AG04449 (cell line): ENCODE data around the gene DDHD1.

Experiments used
- CTCF ChIA-PET: fragments of 350-600 bp; formaldehyde crosslinking; extraction: SDS; loops from one replicate; lab custom pipeline; 2021; ENCODE audit warnings: antibody characterized with exemption; lab: Yijun Ruan, JAX
- POLR2A ChIA-PET: fragments of 400-600, 350-600 bp; formaldehyde crosslinking; extraction: SDS; loops from one replicate; lab custom pipeline; 2020; ENCODE audit warnings: antibody characterized with exemption, inconsistent platforms; lab: Yijun Ruan, JAX
- DNase-seq: peaks from one replicate; pipeline ENCODE4 v3.0.0-alpha.2; 2010; ENCODE audit warnings: low read depth, low spot score
- H3K4me3 ChIP-seq: 2 replicates; pipeline ENCODE4 v1.5.1; 2011; ENCODE audit warnings: low read depth, mild to moderate bottlenecking, control low read depth, low read length
- TF ChIP-seq, protein P1 (sequence below): IDR thresholded peaks from one replicate; pipeline ENCODE4 v1.5.1; 2011; ENCODE audit warnings: mild to moderate bottlenecking, moderate library complexity, low read length, control low read depth, inconsistent platforms; ENCODE audit not compliant: insufficient read depth; ENCODE audit errors: missing control alignments

DDHD1 gene

DNA sequence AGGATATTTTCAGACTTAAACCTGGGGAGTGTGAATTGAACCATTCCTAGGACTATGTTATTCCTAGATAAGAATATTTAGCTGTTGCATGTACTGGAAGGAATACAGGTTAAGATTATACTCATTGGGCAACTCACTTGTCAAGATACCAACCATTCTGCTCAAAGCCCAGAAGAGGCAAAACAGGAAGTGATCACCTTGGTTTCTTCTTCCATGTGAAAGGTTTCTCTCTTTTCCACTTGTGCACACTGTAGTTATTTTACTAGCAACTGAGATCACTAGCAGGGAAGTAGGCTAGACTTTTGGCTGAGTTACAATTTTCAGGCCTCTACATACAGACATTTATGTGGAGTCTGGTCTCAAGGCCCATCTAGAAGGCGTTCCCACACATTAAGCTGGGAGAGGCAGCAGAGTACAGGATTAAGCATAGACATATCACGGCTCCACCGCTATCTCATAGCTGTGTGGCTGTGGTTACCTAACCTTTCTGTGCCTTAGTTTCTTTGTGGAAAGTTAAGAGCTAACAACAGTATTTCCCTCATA, 118.4 kb downstream of the DDHD1 start:
- TF ChIP-seq, protein P1, sequence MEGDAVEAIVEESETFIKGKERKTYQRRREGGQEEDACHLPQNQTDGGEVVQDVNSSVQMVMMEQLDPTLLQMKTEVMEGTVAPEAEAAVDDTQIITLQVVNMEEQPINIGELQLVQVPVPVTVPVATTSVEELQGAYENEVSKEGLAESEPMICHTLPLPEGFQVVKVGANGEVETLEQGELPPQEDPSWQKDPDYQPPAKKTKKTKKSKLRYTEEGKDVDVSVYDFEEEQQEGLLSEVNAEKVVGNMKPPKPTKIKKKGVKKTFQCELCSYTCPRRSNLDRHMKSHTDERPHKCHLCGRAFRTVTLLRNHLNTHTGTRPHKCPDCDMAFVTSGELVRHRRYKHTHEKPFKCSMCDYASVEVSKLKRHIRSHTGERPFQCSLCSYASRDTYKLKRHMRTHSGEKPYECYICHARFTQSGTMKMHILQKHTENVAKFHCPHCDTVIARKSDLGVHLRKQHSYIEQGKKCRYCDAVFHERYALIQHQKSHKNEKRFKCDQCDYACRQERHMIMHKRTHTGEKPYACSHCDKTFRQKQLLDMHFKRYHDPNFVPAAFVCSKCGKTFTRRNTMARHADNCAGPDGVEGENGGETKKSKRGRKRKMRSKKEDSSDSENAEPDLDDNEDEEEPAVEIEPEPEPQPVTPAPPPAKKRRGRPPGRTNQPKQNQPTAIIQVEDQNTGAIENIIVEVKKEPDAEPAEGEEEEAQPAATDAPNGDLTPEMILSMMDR: no peak
- no peak for DNase-seq
- H3K4me3 ChIP-seq: no peak overlapping the region
- CTCF ChIA-PET: interaction anchor here (0.6 to 1.6 kb wide), 5 partner anchors 9 to 20 kb away, joined by 3 to 4 read pairs (median 3); no protein-coding TSS in a partner anchor
- POLR2A ChIA-PET: no interaction called here

DNA sequence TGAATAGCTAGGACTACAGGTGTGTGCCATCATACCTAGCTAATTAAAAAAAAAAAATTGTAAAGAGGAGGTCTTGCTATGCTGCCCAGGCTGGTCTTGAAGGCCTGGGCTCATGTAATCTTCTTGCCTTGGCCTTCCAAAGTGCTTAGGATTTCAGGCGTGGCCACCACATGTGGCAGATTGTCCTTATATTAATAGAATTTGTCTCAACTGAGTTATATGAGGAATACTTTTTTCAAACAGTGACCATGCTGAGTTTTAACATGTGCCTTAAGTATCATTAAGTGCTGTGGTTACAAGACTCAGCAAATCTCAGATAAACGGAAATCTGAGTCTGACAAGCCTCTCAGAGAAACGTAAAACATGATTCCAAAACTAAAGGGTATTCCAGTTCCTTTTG, 119.1 kb downstream of the DDHD1 start:
- ChIA-PET CTCF (interaction anchor here (3.2 kb wide), 1 partner anchor 21 kb away, joined by 12 read pairs; no protein-coding TSS in a partner anchor), POLR2A (no interaction called here)
- TF ChIP-seq, protein P1: no peak
- no peak overlapping the region for H3K4me3 ChIP-seq
- no peak for DNase-seq

DNA sequence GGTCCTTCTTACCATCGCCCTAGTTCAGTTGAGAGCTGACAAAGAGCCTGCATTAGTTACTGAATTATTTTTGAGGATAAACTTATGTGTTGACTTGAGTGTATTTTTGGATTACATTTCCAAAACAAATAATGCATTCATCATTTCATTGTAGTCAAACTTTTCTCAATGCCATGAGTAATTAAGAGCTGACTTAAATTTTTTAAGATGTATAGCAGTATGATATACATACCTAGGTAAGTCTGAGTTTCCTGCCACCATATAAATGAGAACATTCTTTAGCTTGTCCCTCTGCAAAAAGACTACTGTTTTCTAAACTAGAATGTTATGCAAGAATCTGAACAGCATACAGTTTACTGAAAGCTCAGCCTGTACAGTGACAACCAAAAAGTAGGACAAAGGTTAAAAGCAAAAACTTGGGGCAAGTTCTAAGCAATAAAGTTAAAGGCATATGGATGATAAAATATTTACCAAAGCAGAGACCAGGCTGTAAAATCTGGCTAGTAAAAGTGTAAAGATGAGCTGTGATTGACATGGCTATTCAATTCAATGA, 120.2 kb downstream of the DDHD1 start:
- H3K4me3 ChIP-seq: no peak overlapping the region
- CTCF ChIA-PET: interaction anchor here (3.2 kb wide), 1 partner anchor 22 kb away, joined by 12 read pairs; no protein-coding TSS in a partner anchor
- POLR2A ChIA-PET: no interaction called here
- TF ChIP-seq, protein P1: no peak
- DNase-seq: no peak

DNA sequence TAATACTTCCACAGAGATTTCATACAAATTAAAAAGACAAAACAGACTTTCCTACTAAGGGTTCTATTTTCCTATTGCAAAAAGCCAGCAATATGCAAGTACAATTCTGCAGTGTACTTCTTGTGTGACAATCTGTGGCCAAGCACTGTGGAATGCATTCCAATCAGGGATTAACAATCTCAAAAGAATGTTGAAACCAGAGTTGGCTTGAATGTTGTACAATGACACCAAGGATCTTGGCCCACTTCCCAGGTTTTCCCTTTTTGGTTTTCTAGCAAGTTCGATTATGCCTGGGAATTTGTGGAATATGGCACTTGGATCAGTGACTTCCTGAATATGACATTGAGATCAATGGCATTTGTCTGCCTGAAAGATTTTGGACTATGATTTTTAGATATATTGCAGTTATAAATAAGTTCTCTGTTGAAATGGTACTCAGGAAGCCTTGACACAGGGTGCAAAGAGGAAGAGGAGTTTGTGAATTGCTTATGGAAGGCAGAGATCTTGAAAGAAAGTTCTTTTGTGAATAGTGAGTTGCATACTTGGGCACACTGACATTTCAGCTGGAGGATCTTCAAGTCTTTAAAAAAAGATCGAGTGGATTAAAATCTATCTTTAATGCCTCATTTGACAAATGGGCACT, 120.8 kb downstream of the DDHD1 start:
- ChIA-PET CTCF (interaction anchor here (3.2 kb wide), 1 partner anchor 23 kb away, joined by 12 read pairs; no protein-coding TSS in a partner anchor), POLR2A (interaction anchor here (0.6 kb wide), 1 partner anchor 9 kb away, joined by 3 read pairs; no protein-coding TSS in a partner anchor)
- TF ChIP-seq, protein P1: no peak
- peak; percentile 38 for DNase-seq
- H3K4me3 ChIP-seq: no peak overlapping the region

DNA sequence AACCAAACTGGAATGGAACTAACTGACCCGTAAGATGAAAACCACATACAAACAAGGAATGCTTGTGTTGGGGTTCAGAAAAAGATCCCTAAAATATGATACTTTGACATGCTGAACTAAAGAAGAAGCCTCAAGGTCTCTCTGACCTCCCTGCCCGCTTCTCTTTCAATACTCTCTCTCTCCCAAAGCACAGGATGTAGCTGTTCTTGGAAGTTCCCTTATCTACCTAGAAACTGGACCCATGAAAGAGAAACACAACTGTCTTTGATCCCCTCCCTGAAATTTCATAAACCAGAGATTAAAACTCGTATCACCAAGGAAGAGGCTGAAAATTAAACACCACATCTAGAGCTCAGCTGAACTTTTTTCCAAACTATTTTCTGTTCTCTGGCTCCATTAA, 125.6 kb downstream of the DDHD1 start:
- no peak overlapping the region for H3K4me3 ChIP-seq
- CTCF ChIA-PET: no interaction called here
- TF ChIP-seq, protein P1: no peak
- POLR2A ChIA-PET: no interaction called here
- no peak for DNase-seq

DNA sequence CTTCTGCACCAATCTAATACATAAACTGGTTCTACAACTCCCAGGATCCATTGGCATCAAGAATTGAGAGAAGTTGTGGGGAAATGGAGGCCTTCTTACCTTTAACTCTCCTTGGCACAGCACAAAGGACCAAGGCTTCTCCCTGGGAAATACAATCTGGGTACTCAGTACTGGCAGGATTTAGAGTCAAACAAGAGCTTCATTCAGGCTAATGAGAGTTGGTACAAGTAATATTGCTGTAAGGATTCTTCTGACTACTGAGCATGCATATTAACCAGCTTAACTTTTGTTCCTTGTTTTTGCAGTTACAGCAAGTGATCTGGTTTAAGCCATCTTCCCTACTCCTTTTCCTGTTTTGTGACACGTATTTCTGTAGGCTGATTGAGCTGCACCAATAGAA, 126.1 kb downstream of the DDHD1 start:
- no peak for DNase-seq
- TF ChIP-seq, protein P1: no peak
- H3K4me3 ChIP-seq: no peak overlapping the region
- CTCF ChIA-PET: no interaction called here
- POLR2A ChIA-PET: no interaction called here
